Suprapubic skin (tissue), 4 donors: ENCODE data around the gene BLOC1S4. TPM values are rescaled to one million over a fixed set of nuclear protein-coding genes. Genes with fewer than 3 reads are reported as not detected.

Experiments used
- total RNA-seq, 4 donors: library from RNA; depleted of rRNA; stranded (reverse); fragments of >200 nt; gene quantifications; one replicate each; pipeline ENCODE4 v1.1.0, GENCODE V29; 2016

The BLOC1S4 gene
- total RNA-seq, 4 donors from 2014 or later: 5.1 to 20.2 (median 14.8) TPM

Other genes starting within 250 kb of the BLOC1S4 start
- gene PPP2R2C, start 243.6 kb upstream of the BLOC1S4 start, total RNA-seq: 10 to 100 TPM; 42.5 to 81.5 (median 61.0) TPM
- 10 to 100 TPM; 19.6 to 27.9 (median 25.2) TPM for gene MAN2B2, start 141.0 kb upstream of the BLOC1S4 start, total RNA-seq
- 100 to 1,000 TPM; 143 to 214 (median 163) TPM for gene MRFAP1, start 75.5 kb upstream of the BLOC1S4 start, total RNA-seq
- 10 to 100 TPM in 2 of 4 donors, 1 to 10 TPM in 2; 4.7 to 27.7 (median 9.3) TPM for gene S100P, start 22.3 kb upstream of the BLOC1S4 start, total RNA-seq
- gene MRFAP1L1, start 6.3 kb upstream of the BLOC1S4 start, total RNA-seq: 10 to 100 TPM; 40.6 to 63.4 (median 53.4) TPM
- gene KIAA0232, start 66.6 kb downstream of the BLOC1S4 start, total RNA-seq: 10 to 100 TPM; 27.6 to 34.1 (median 32.7) TPM
- 100 to 1,000 TPM in 2 of 4 donors, 10 to 100 TPM in 2; 55.0 to 111 (median 97.9) TPM for gene TBC1D14, start 193.7 kb downstream of the BLOC1S4 start, total RNA-seq